GM21447 (cell line): Measurements from ENCODE around the gene ETV2.
A peak's percentile ranks its signal among the peaks of the same experiment; 100 is the strongest.
"Not testable (repeated sequence)": the region's sequence is repeated elsewhere in the genome, so short reads cannot be mapped to it uniquely, and the experiment has no call there.

ENCODE experiments used
- ATAC-seq: cut with Tn5 transposase; IDR thresholded peaks from one replicate; pipeline ENCODE4 v1.9.1; 2021; ENCODE audit not compliant: unreplicated experiment

ETV2 gene

GRCh38 chr19:35628264-35628564 is 13.3 kb upstream of the ETV2 start:
- ATAC-seq, result no peak

- ATAC-seq, result peak; percentile 97
Observed at GRCh38 chr19:35628565-35629331, 12.8 kb upstream of the ETV2 start, which contains the start of gene RBM42. Gene RBM42 (plus strand): TSS chr19:35629036. CDS start chr19:35629154, 118 bp downstream.

- no peak for ATAC-seq
Observed at GRCh38 chr19:35629332-35629633, 12.3 kb upstream of the ETV2 start.

DNA sequence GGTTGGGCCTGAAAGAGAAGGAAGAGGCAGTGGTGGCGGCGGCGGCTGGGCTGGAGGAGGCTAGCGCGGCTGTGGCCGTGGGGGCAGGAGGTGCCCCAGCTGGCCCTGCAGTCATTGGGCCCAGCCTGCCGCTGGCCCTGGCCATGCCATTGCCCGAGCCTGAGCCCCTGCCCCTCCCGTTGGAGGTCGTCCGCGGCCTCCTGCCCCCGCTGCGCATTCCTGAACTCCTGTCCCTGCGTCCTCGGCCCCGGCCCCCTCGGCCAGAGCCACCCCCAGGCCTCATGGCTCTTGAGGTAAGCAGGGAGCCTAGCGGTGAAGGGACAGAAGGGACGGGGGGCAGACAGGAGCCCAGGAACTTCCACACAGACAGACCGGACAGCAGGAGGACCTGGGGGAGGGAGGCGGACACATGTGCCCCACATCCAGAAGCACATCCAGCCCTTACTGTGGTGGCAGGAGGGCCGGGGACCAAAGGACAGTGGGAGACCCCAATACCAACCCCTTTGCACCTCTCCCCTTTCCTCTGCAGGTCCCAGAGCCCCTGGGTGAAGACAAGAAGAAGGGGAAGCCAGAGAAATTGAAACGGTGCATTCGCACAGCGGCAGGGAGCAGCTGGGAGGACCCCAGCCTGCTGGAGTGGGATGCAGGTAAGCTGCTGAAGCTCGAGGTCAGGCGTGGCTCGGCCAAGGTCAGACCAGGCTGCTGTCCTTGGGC is 7.7 kb upstream of the ETV2 start:
- no peak for ATAC-seq

DNA sequence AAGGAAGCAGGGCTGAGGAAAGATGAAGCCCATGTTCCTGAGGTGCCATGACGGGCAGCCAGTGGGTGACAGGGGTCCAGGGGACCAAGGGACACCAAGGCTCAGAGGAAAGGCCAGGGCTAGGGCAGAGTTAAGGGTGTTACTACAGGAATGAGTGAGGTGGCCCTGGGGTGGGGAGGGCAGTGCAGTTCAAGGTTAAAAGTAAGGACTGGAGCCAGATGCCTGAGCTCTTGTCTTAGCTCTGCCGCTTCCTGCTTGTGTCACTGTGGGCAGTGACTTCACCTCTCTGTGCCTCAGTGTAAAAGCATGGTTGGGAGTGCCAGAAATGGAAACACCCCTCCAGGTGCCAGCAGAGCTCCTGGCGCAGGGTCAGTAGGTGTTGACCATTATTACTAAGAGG is 4.9 kb upstream of the ETV2 start:
- ATAC-seq, result no peak

GRCh38 chr19:35637165-35637564 is 4.4 kb upstream of the ETV2 start:
- no peak for ATAC-seq

GRCh38 chr19:35639321-35639639 is 2.3 kb upstream of the ETV2 start:
- no peak for ATAC-seq

DNA sequence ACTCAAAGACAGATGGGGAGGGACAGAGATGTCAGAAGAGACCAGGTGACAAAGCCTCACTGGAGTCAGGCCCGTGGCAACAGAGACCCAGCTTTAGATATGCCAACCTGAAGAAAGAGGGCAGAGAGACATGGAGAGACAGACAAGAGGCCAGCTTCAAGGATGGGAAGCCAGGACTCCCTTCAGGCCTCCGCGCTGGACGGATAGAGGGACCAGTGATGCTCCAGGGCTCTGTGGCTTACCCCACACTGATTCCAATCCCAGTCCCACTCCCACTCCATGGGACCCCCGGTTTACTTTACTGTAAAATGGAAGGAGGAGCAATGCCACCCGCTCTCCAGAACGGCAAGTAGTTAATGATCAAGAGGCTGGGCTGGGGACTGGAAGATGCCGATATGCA is 1.7 kb upstream of the ETV2 start:
- no peak for ATAC-seq

- no peak for ATAC-seq
Observed at GRCh38 chr19:35642312-35642711, 767 bp downstream of the ETV2 start.

GRCh38 chr19:35642798-35643254 is 1.3 kb downstream of the ETV2 start:
- ATAC-seq, result no peak

GRCh38 chr19:35643255-35644205 is 2.0 kb downstream of the ETV2 start:
- no peak for ATAC-seq

DNA sequence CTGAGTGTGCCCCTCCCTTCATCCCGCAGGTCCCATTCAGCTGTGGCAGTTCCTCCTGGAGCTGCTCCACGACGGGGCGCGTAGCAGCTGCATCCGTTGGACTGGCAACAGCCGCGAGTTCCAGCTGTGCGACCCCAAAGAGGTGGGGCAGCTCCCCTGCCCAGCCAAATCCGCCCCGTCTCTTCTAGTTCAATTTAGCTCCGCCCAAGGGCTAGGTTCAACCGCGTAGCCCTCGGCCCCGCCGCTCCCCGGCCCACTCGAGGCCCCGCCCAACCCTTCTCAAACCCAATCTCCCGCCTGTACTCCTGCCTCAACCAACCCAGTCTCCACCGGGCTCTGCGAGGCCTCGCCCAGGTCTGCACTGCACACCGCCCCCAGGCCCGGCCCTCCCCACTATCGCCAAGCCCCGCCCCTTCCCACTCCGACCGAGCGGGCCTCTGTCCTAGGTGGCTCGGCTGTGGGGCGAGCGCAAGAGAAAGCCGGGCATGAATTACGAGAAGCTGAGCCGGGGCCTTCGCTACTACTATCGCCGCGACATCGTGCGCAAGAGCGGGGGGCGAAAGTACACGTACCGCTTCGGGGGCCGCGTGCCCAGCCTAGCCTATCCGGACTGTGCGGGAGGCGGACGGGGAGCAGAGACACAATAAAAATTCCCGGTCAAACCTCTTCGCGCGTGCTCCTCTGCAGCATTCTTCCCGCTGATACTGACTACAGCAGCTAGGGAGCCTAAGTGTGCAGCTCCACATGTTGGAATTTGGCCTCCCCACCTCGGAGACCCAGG is 2.9 kb downstream of the ETV2 start:
- peak; percentile 70 for ATAC-seq

GRCh38 chr19:35644987-35645679 is 3.6 kb downstream of the ETV2 start:
- no peak for ATAC-seq

DNA sequence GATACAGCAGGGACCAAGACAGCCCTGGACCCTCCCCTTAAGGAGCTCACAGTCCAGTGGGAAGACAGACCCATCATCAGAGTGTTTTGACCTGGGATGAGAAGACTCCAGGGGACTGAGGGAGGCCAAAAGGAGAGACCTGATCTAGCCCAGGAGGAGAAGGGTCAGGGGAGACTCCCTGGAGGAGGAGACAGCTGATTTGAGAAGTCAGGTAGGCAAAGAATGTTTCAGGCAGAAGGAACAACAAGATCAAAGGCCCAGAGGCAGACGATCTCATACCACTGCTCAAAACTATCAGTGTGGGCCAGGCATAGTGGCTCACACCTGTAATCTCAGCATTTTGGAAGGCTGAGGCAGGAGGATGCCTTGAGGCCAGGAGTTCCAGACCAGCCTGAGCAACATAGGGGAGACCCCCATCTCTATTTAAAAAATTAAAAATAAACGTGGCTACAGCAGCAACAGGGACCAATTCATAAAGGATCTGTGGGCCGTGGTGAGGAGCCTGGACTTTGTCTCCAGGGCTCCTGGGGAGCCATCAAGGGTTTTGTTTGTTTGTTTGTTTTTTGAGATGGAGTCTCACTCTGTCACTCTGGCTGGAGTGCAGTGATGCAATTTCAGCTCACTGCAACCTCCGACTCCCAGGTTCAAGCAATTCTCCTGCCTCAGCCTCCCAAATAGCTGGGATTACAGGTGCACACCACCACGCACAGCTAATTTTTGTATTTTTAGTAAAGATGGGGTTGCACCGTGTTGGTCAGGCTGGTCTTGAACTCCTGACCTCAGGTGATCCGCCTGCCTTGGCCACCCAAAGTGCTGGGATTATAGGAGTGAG is 4.4 kb downstream of the ETV2 start:
- no peak for ATAC-seq

- peak; percentile 51 for ATAC-seq
Observed at GRCh38 chr19:35648017-35648961, 6.7 kb downstream of the ETV2 start, which contains the start of gene COX6B1. Gene COX6B1 (plus strand): TSS chr19:35648323. CDS start chr19:35651244, 2,921 bp downstream.

GRCh38 chr19:35650581-35650980 is 9.0 kb downstream of the ETV2 start:
- ATAC-seq, result no peak

DNA sequence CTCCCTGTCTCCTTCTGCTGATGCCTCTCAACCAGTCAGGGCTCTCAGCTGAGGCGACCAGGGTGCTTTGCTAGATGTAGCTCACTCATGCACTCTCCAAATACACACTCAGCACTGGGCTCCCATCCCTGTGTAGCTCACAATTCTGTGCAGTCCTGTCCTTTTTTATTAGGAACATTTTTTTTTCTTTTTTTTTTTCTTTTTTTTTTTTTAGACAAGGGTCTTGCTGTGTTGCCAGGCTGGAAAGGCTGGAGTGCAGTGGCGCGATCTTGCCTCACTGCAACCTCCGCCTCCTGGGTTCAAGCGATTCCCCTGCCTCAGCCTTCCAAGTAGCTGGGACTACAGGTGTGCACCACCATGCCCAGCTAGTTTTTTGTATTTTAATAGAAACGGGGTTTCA is 13.3 kb downstream of the ETV2 start:
- not testable (repeated sequence) for ATAC-seq

DNA sequence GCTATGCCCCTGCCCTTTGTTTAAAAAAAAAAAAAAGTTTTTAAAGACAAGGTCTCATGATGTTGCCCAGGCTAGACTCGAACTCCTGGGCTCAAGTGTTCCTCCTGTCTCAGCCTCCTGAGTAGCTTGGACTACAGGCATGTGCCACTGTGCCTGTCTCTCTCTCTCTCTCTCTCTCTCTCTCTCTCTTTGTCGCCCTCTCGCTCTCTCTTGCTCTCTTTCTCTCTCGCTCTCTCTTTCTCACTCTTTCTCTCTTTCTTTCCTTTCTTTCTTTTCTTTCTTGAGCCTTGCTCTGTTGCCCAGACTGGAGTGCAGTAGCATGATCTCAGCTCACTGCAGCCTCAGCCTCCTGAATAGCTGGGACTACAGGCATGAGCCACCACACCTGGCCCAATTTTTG is 14.1 kb downstream of the ETV2 start:
- no peak for ATAC-seq
